IPS-15b (cell line): ENCODE measurements around the gene ELFN1.

Source experiments
- H3K27me3 ChIP-seq: one replicate; pipeline ENCODE4 v1.6.1; 2013; ENCODE audit warnings: low read length; ENCODE audit not compliant: control insufficient read depth, insufficient read depth
- H3K36me3 ChIP-seq: one replicate; pipeline ENCODE4 v1.6.1; 2013; ENCODE audit warnings: low read length; ENCODE audit not compliant: control insufficient read depth, insufficient read depth
- H3K4me1 ChIP-seq: one replicate; pipeline ENCODE4 v1.6.1; 2013; ENCODE audit warnings: mild to moderate bottlenecking, low read length; ENCODE audit not compliant: control insufficient read depth, insufficient read depth
- H3K4me3 ChIP-seq: one replicate; pipeline ENCODE4 v1.5.1; 2013; ENCODE audit warnings: low read depth, low read length
- H3K9ac ChIP-seq: one replicate; pipeline ENCODE4 v1.6.1; 2013; ENCODE audit warnings: low read depth, mild to moderate bottlenecking, low read length
- H3K9me3 ChIP-seq: one replicate; pipeline ENCODE4 v1.6.1; 2013; ENCODE audit warnings: mild to moderate bottlenecking, low read length; ENCODE audit not compliant: control insufficient read depth, insufficient read depth

Gene ELFN1

DNA sequence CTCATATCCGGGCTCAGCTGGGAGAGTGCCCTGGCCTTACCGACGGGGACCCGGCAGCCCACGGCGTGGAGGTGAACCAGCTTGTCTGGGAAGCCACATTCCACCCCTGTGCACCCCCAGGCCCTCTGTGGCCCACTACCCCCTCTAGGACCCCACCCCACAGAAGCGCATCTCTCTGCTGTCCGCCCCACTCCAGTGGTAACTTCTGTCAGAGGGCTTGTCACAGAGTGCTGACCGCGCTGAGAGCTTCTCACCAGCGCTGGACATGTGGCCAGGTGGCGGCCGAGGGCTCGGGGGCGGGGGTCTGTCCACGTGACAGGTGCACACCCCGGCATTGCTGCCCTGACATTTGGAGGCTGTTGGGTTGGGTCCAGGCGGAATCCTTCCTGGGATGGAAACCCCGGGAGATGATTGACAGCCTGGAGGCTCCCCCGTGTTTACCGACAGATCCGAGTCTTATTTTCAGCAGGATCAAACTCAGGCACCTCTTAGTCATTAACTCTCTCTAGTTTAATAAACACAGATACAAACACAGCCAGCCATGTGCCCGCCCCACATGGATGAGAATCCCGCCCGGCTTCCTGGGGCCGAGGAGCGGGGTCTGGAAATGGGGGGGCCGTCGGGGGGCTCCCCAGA lies 5.1 kb downstream of the ELFN1 start:
- Histone ChIP-seq H3K27me3 (peaks cover 9% of the 10 kb centered on the region), H3K9ac (no peak overlapping the region), H3K36me3 (no peaks in the 10 kb centered on the region), H3K4me1 (no peaks in the 10 kb centered on the region), H3K9me3 (no peaks in the 10 kb centered on the region), H3K4me3 (no peak overlapping the region)

DNA sequence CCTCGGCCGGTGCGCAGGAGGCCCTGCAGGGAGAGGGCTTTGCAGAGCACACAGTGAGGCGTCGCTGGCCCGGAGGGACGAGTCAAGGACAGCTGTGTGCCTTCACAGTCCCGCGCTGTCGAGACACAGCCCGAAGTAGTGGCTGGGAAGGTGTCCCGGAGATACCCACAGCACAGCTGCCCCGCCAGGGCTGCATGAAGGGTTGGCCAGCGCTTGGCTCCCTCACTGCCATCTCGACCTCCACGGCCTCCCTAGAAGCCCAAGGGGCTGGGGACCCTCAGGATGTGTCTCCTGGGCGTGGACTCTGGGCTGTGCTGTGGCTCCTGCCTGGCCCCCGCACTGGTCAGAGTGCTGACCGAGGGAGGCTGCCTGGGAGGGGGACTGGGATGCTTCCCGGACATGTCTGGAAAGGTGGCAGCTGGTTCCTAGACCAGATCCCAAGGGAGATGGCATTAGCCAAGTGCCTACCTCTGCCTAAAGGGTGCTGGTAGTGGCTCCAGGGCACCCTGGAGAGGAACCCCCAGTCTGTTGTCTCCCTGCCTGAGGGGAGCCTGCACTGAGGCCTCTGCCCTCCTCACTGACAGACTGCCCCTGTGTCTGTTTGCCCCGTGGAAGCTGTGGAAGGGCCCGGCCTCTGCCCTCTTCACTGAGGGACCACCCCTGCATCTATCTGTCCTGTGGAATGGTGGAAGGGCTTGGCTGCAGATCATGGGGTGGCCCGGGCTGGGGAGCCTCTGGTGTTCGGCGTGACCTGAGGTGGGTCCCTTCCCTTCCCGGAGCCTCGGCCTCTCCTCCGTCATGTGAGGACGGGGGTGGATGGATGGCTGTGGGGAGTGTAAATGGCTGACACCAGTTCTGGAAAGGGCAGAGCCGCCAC lies 5.8 kb downstream of the ELFN1 start:
- no peak overlapping the region for H3K4me3 ChIP-seq
- no peaks in the 10 kb centered on the region for H3K4me1 ChIP-seq
- no peaks in the 10 kb centered on the region for H3K36me3 ChIP-seq
- H3K27me3 ChIP-seq = peaks cover 9% of the 10 kb centered on the region
- no peak overlapping the region for H3K9ac ChIP-seq
- no peaks in the 10 kb centered on the region for H3K9me3 ChIP-seq

DNA sequence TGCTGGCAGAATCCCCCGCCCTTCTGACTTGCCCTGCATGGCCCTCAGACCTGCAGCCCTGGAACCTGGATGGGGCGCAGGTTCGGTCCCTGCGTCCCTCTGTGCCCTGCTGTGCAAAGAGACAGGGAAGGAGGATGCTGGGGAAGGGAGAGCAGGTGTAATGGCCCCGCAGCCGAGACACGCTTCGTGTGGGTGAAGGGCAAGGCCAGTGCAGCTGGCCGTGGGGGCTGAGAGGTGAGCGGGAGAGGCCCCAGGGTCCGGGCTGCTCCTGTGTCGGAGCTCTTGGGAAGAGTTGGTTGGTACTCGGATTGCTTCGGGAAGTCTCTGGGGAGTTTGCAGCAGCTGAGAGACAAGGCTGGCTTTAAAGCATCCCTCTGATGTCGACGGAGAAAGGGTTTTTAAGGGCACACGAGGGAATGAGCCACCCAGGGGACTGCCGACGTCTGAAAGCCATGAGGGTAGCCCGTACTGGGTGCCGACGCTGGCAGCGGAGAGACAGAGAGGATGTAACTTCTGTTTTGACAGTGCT lies 6.5 kb downstream of the ELFN1 start:
- H3K4me1 ChIP-seq = no peaks in the 10 kb centered on the region
- H3K9ac ChIP-seq = no peak overlapping the region
- H3K4me3 ChIP-seq = no peak overlapping the region
- no peaks in the 10 kb centered on the region for H3K9me3 ChIP-seq
- H3K27me3 ChIP-seq = peaks cover 3% of the 10 kb centered on the region
- H3K36me3 ChIP-seq = no peaks in the 10 kb centered on the region

DNA sequence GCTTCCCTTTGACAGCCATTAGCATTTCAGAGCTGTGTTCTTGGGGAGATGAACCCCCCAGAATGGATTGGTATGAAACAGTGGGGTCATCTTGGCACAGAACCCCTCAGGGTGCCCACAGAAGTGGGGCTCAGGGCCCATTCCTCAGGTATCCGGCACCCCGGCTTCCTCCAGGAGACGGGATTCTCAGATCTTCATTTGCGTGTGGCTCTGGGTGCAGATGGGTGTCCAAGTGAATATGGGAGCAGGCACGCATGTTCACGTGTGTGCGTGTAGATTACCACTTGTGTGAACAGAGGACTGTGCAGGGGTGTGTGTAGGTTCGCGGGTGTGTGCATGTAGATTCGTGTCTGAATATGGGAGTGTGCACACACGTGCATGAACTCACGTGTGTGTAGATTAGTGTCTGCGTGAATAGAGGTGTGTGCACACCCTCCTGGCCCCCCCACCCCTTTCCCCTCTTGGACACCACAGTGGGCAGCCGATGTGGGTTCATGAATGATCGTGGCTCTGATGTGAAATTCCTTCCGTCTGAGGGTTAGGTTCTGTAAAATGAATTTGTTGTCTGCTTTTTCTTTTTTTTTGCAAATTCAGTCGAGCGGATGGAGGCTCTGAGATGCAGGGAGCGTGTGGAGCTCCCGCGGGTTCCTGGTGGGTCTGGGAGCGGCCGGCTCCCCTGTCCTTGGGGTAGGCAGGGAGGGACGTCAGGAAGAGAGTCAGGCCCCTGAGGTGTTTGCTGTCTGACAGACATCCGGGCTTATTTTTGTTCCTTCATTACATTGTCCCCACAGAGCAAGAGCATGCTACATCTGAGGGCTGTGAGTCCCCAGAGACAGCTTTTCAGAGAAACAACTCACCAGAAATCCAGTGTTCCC lies 7.4 kb downstream of the ELFN1 start:
- H3K4me1 ChIP-seq = no peaks in the 10 kb centered on the region
- no peaks in the 10 kb centered on the region for H3K9me3 ChIP-seq
- H3K27me3 ChIP-seq = no peaks in the 10 kb centered on the region
- H3K9ac ChIP-seq = no peak overlapping the region
- no peak overlapping the region for H3K4me3 ChIP-seq
- H3K36me3 ChIP-seq = no peaks in the 10 kb centered on the region

DNA sequence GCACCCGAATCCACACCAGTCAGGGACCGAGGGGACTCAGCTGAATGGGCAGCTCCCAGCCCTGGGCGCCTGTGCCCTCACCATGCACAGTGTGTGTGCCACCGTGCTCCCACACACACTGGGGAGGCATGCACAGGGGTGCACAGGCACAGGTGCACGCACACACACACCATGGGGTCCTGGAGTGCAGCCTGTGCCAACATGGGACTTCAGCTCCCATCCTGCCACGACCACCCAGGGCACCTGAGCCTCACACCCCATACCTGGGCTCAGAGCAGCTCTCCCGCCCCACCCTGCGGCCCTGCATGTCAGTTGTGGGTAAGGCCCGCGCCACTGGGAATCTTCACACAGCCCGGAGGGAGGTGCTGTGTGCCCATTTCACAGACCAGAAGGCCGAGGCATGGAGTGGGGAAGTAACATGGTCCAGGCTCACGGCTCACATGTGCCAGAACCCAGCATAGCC lies 8.0 kb downstream of the ELFN1 start:
- H3K36me3 ChIP-seq = no peaks in the 10 kb centered on the region
- H3K4me1 ChIP-seq = no peaks in the 10 kb centered on the region
- no peak overlapping the region for H3K4me3 ChIP-seq
- H3K9me3 ChIP-seq = no peaks in the 10 kb centered on the region
- H3K9ac ChIP-seq = no peak overlapping the region
- no peaks in the 10 kb centered on the region for H3K27me3 ChIP-seq

DNA sequence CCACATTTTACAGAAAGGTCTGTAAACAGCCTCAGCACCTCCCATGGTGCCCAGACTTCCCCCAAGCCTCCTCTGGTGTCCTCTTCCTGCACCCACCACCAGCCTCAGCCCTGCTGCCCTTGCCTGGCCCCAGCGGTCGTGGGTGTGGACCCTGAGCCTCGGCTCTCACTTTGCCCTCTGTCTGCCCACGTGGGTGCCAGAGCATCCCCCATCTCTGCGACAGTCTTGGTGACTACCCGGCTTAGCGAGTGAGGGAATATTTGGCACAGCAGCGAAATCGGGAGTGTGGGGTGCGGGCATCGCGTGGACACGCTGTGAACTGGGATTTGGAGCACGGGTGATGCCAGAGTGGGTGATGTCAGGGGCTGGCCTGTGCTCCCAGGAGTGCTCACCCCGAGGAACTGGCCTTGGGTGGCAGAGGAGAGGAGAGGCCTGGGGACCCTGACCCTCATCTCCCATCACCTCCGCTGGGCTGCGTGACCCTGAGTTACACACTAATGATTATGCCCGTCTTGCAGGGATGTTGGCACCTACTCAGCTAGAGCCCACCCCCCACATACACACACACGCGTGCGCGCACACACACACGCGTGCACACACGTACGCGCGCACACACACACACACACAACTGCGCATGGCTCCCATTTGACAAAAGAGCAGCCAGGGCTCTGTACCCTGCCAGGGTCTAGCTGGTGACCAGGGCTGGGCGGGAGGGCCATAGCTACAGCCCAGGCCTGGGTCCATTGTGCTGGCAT lies 8.7 kb downstream of the ELFN1 start:
- H3K27me3 ChIP-seq = no peaks in the 10 kb centered on the region
- no peak overlapping the region for H3K9ac ChIP-seq
- H3K4me3 ChIP-seq = no peak overlapping the region
- H3K9me3 ChIP-seq = no peaks in the 10 kb centered on the region
- no peaks in the 10 kb centered on the region for H3K36me3 ChIP-seq
- H3K4me1 ChIP-seq = no peaks in the 10 kb centered on the region

DNA sequence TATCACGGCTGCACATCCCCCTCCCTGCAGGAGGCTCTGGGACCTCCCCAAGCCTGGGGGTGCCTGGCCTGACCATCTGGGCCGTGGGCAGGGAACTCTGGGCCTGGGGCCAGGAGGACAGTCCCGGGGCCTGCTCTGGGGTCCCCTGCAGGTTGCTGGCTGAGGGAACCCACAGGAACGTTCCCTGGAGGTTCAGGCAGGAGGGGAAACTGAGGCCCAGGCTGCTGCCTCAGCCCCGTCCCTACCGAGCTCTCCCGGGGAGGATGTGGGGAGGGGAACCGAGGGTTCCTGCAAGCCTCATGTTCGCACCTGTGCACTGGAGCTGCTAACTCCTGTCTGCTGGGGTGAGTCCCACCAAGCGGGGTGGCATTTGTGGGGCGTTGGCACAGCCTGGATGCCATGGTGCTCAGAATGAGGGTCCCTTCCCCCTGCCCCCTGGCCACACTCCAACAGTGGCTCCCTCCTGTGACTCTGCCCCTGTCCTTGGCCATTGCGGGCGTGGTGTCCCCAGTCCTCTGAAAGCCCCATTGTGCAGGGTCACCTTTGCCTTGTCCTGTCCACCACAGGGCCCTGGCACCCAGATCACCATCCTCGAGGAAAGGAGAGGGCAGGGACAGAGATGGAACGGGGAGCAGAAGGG lies 9.4 kb downstream of the ELFN1 start:
- no peak overlapping the region for H3K4me3 ChIP-seq
- no peak overlapping the region for H3K9ac ChIP-seq
- H3K36me3 ChIP-seq = no peaks in the 10 kb centered on the region
- no peaks in the 10 kb centered on the region for H3K27me3 ChIP-seq
- H3K9me3 ChIP-seq = no peaks in the 10 kb centered on the region
- H3K4me1 ChIP-seq = no peaks in the 10 kb centered on the region

DNA sequence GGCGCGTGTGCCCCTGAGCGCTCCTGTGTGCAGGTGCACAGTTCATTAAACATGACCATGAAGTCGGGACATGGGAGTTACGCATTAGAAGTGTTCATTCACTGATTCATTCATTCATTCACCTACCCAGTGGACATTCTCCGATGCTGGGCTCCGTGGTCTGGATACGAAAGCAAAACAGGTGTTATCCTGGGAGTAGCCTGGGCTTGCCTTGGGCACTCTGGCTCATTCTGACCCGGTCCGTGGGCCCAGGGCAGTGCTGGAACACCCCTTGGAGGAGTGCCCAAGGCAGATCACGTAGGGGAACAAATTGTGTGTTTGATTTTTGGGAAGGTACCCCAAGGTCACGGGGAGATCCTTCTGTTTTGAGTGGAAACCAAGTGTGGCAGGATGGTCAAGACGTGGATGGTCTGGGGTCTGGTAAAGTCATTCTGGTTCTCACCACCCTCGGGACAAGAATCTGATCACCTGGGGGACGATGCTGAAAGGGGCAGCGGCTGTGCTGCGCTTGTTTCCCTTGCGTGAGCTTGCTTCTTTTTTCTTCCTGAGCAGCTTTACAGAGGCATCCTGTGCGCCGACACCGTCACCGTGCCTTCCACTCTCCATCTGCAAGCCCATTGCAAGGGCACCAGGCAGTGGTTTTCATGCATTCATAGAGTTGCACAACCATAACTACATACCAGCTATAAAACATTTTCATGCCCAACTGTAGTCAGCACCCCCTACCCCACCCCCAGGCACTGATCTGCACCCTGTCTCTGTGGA lies 10.1 kb downstream of the ELFN1 start:
- Histone ChIP-seq H3K9ac (no peak overlapping the region), H3K27me3 (no peaks in the 10 kb centered on the region), H3K36me3 (no peaks in the 10 kb centered on the region), H3K4me1 (no peaks in the 10 kb centered on the region), H3K9me3 (no peaks in the 10 kb centered on the region), H3K4me3 (no peak overlapping the region)

DNA sequence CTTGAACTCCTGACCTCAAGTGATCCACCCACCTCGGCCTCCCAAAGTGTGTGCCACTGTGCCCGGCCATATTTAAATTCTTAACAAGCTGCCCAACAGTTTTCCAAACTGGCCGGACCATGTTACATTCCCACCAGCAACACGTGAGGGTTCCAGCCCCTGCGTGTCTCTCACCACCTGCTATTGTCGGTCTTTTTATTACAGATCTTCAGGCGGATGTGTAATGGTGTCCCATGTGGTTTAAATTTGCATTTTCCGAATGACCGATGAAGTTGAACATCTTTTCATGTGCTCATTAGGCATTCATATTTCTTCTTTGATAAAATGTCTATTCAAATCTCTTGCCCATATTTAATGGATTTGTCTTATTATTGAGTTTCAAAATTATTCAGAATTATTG lies 11.5 kb downstream of the ELFN1 start:
- Histone ChIP-seq H3K4me3 (no peak overlapping the region), H3K36me3 (no peaks in the 10 kb centered on the region), H3K9me3 (no peaks in the 10 kb centered on the region), H3K9ac (no peak overlapping the region), H3K4me1 (no peaks in the 10 kb centered on the region), H3K27me3 (no peaks in the 10 kb centered on the region)

DNA sequence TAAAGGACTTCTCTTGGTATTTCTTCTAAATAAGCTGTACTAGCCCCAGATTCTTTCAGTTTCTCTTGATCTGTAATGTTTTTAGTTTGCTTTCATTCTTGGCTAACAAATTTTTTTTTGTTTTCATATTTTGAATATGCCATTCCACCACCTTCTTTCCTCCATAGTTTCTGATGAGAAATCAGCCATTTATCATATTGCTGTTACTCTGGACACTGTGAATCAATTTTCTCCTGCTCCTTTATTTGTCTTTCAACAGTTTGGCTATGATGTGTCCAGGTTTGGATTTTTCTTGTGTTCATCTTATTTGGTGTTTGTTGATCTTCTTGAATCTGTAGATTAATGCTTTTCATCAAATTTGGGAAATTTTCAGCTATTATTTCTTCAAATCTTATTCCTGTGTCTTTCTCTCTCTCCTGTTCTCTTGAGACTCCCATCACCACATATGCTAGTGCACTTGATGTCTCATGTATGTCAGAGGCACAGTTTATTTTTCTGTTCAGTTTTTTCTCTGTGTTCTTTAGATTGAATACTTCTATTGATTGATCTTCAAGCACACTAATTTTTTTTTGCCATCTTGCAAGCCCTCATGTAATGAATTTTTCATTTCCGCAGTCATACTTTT lies 15.0 kb downstream of the ELFN1 start:
- no peaks in the 10 kb centered on the region for H3K27me3 ChIP-seq
- H3K9ac ChIP-seq = no peak overlapping the region
- H3K9me3 ChIP-seq = no peaks in the 10 kb centered on the region
- H3K4me3 ChIP-seq = no peak overlapping the region
- H3K36me3 ChIP-seq = no peaks in the 10 kb centered on the region
- no peaks in the 10 kb centered on the region for H3K4me1 ChIP-seq
